OCI-LY7 (cell line): ENCODE results near the gene TPPP. TPM values are rescaled to one million over a fixed set of nuclear protein-coding genes. Genes with fewer than 3 reads are reported as not detected.

Experiments used
- BruUV-seq: library from RNA; stranded (reverse); fragments of 400-500 nt; replicated peaks from 2 replicates; lab custom pipeline; 2021; lab: Mats Ljungman, UMichigan
- CTCF ChIA-PET: fragments of 300-600 bp; sonication (Branson Sonifier 250); formaldehyde crosslinking; loops from one replicate; lab custom pipeline; 2022; ENCODE audit warnings: antibody characterized with exemption; ENCODE audit not compliant: unreplicated experiment; lab: Charles Lee
- POLR2A ChIA-PET: fragments of 300-600 bp; sonication (Branson Sonifier 250); formaldehyde crosslinking; loops from one replicate; lab custom pipeline; 2022; ENCODE audit warnings: antibody characterized with exemption; lab: Charles Lee
- DNase-seq: peaks from one replicate; pipeline ENCODE4 v3.0.0-alpha.2; 2015; ENCODE audit warnings: low spot score
- H2AFZ ChIP-seq: fragments of 200-600 bp; sonication (generic), shearing (Covaris generic); 2 replicates; pipeline ENCODE4 v1.6.1; 2014; ENCODE audit warnings: mild to moderate bottlenecking, antibody characterized with exemption, low read length, moderate library complexity
- H3K27ac ChIP-seq: fragments of 200-600 bp; sonication (generic); 2 replicates; pipeline ENCODE4 v1.5.1; 2014; ENCODE audit warnings: mixed run types, low read depth, mild to moderate bottlenecking, moderate library complexity, low read length, inconsistent platforms; ENCODE audit not compliant: poor library complexity, severe bottlenecking
- H3K36me3 ChIP-seq: fragments of 200-600 bp; sonication (generic); 2 replicates; pipeline ENCODE4 v1.6.1; 2014; ENCODE audit warnings: mild to moderate bottlenecking, antibody characterized with exemption, low read length, moderate library complexity, mixed read lengths; ENCODE audit not compliant: insufficient read depth
- H3K4me1 ChIP-seq: fragments of 200-600 bp; sonication (generic); 2 replicates; pipeline ENCODE4 v1.5.1; 2014; ENCODE audit warnings: mild to moderate bottlenecking, low read length; ENCODE audit not compliant: insufficient read depth, poor library complexity, severe bottlenecking
- H3K4me2 ChIP-seq: fragments of 200-600 bp; sonication (generic); 2 replicates; pipeline ENCODE4 v1.6.1; 2014; ENCODE audit warnings: mild to moderate bottlenecking, low read length
- H3K4me3 ChIP-seq: fragments of 200-600 bp; sonication (generic); 2 replicates; pipeline ENCODE4 v1.5.1; 2014; ENCODE audit warnings: mild to moderate bottlenecking, low read depth, low read length; ENCODE audit not compliant: poor library complexity, severe bottlenecking
- H3K79me2 ChIP-seq: fragments of 200-600 bp; sonication (generic); 2 replicates; pipeline ENCODE4 v1.6.1; 2016; ENCODE audit warnings: low read depth, mild to moderate bottlenecking, low read length, moderate library complexity, mixed read lengths; ENCODE audit not compliant: insufficient read depth
- H3K9me2 ChIP-seq: fragments of 200-600 bp; sonication (generic); 2 replicates; pipeline ENCODE4 v1.6.1; 2016; ENCODE audit warnings: mild to moderate bottlenecking, low read length, mixed read lengths; ENCODE audit not compliant: insufficient read depth
- H3K9me3 ChIP-seq: fragments of 200-600 bp; sonication (generic); 2 replicates; pipeline ENCODE4 v1.6.1; 2014; ENCODE audit warnings: mild to moderate bottlenecking, mixed run types, low read length, mixed read lengths
- H4K20me1 ChIP-seq: fragments of 200-600 bp; sonication (generic); 2 replicates; pipeline ENCODE4 v1.6.1; 2014; ENCODE audit warnings: mild to moderate bottlenecking, antibody characterized with exemption, low read length, moderate library complexity, mixed read lengths; ENCODE audit not compliant: insufficient read depth
- EZH2phosphoT487 ChIP-seq: fragments of 200-600 bp; sonication (generic); IDR thresholded peaks from 2 replicates; pipeline ENCODE4 v1.6.1; 2018; ENCODE audit warnings: low read depth, borderline replicate concordance, mild to moderate bottlenecking, mixed run types, antibody characterized with exemption, low read length, moderate library complexity, mixed read lengths
- intact Hi-C: fragments of 100-400 bp; cut with micrococcal nuclease; formaldehyde crosslinking; loops from one replicate; pipeline ENCODE4 v1.10.0; 2022; ENCODE audit not compliant: unreplicated experiment
- total RNA-seq, 2 experiments: library from RNA; depleted of rRNA in 1 of 2; stranded (reverse); fragments of >200 nt in 1 of 2; shearing (Covaris generic) in 1 of 2; gene quantifications; 2 replicates each; pipeline ENCODE4 v1.2.3, GENCODE V29; 2014 to 2022
- TF ChIP-seq, protein P1 (sequence below): fragments of 200-600 bp; sonication (generic); conservative IDR thresholded peaks from 2 replicates; pipeline ENCODE4 v1.5.1; 2014; ENCODE audit warnings: mild to moderate bottlenecking, antibody characterized with exemption, low read length, moderate library complexity, mixed read lengths

TPPP gene
- total RNA-seq, 2 experiments from 2014 or later: not detected

DNA sequence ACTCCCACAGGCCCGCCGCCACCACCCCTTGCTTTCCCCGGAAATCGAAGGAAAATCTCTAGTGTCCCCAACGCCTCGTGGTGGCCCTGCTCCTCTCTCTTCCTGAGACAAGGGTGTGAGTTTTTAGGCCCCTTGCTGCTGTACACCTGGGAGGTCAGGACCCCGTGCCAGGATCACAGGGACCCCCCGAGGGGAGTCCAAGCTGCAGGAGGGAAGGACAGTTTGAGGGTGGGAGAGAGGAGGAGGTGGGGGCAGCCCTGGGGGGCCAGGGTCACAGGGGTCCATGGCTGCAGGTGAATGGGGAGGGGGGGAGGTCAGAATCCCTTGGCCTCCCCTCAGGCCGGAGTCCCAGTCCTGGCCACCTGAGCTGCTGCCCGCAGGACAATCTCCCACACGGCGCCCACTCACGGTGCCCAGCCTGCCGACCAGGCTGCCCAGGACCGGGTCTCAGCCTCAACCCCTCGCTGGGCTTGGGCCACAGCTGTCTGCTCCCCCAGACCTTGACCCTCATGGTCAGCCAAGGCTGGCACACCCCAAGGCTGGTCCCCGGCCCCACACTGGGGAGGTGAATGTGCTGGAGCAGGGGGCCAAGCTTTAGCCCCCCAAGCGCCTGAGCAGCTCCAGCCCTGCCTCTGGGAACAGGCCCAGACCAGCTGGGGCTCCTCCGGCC is 19.9 kb downstream of the TPPP start:
- H3K27ac ChIP-seq: no peak overlapping the region
- intact Hi-C loops: loop anchor here (5.0 kb wide), 1 partner anchor 229 kb away; no protein-coding TSS in a partner anchor
- H3K4me2 ChIP-seq: no peak overlapping the region
- ChIA-PET POLR2A (no interaction called here), CTCF (no interaction called here)
- H3K36me3 ChIP-seq: no peaks in the 10 kb centered on the region
- no peaks in the 10 kb centered on the region for H3K79me2 ChIP-seq
- no peak overlapping the region for H2AFZ ChIP-seq
- no peak for DNase-seq
- no peaks in the 10 kb centered on the region for H4K20me1 ChIP-seq
- no peaks in the 10 kb centered on the region for H3K9me3 ChIP-seq
- no TSS peak for BruUV-seq
- TF ChIP-seq, protein P1, sequence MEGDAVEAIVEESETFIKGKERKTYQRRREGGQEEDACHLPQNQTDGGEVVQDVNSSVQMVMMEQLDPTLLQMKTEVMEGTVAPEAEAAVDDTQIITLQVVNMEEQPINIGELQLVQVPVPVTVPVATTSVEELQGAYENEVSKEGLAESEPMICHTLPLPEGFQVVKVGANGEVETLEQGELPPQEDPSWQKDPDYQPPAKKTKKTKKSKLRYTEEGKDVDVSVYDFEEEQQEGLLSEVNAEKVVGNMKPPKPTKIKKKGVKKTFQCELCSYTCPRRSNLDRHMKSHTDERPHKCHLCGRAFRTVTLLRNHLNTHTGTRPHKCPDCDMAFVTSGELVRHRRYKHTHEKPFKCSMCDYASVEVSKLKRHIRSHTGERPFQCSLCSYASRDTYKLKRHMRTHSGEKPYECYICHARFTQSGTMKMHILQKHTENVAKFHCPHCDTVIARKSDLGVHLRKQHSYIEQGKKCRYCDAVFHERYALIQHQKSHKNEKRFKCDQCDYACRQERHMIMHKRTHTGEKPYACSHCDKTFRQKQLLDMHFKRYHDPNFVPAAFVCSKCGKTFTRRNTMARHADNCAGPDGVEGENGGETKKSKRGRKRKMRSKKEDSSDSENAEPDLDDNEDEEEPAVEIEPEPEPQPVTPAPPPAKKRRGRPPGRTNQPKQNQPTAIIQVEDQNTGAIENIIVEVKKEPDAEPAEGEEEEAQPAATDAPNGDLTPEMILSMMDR: no peak
- no peak for TF ChIP-seq EZH2phosphoT487
- no peaks in the 10 kb centered on the region for H3K9me2 ChIP-seq
- H3K4me1 ChIP-seq: no peaks in the 10 kb centered on the region
- H3K4me3 ChIP-seq: no peak overlapping the region

DNA sequence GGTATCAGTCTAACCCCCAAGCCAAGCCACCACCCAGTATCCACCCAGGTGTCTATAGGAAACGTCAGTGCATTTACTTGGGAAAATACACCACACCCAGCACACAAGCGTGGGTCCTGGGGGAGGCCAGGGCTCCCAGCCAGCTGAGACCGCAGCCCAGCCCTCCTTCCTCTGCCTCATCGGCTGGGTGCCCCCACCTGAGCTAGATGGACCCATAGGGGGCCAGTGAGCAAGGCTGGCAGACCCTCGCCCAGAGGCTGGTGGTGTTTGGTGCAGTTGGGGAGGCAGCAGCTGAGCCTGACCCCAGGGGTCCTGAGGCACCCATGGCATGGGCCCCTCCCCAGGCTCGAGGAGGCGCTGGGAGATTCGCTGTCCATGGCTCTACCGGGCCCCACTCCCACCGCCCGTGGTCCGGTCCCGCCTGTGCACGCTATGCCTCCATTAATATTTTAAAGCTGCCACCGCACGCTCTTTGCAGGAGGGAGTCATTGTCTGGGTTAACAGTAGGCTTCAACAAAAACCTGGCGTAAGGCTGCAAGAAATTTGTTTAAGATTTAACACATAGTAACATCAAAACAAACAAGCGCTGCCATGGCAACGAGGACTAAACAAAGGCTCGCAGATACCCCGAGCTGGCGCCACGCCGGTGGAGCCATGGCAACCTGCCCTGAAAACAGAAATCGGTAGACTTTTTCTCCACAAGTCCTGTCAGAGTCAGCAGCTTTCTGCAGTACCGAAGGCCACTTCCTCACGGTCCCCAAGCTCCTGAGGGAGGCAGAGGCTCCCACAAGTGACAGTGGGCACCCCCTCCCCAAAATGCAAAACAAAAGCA is 20.6 kb downstream of the TPPP start:
- H4K20me1 ChIP-seq: no peaks in the 10 kb centered on the region
- no peaks in the 10 kb centered on the region for H3K79me2 ChIP-seq
- H2AFZ ChIP-seq: no peak overlapping the region
- 0 out of 2 replicates have a peak, but pooled peaks cover under 1% of the 10 kb centered on the region for H3K36me3 ChIP-seq
- no TSS peak for BruUV-seq
- no peak overlapping the region for H3K4me2 ChIP-seq
- ChIA-PET CTCF (no interaction called here), POLR2A (no interaction called here)
- DNase-seq: peak; percentile 27
- no peaks in the 10 kb centered on the region for H3K9me3 ChIP-seq
- no peaks in the 10 kb centered on the region for H3K9me2 ChIP-seq
- no peak overlapping the region for H3K4me3 ChIP-seq
- no peak overlapping the region for H3K27ac ChIP-seq
- TF ChIP-seq, protein P1: no peak
- TF ChIP-seq EZH2phosphoT487: no peak
- intact Hi-C loops: loop anchor here (5.0 kb wide), 1 partner anchor 230 kb away; no protein-coding TSS in a partner anchor
- H3K4me1 ChIP-seq: no peaks in the 10 kb centered on the region
